HepG2 (cell line): ENCODE data around the gene CHMP2B. TPM values are rescaled to one million over a fixed set of nuclear protein-coding genes. Genes with fewer than 3 reads are reported as not detected.
A peak's percentile ranks its signal among the peaks of the same experiment; 100 is the strongest.

Experiments
- ATF7 ChIP-seq, 2 experiments: fragments of 450-650 bp in 1 of 2; sonication (generic) in 1 of 2; formaldehyde crosslinking in 1 of 2; IDR thresholded peaks; 2 replicates each; pipeline versions ENCODE4 v1.4.0 to v1.6.1; 2016 to 2020; ENCODE audit warnings: antibody characterized with exemption in 1 of 2, mild to moderate bottlenecking in 1 of 2, missing genetic modification reagents in 1 of 2
- CBX2 ChIP-seq, 2 experiments: fragments of 200-600 bp in 1 of 2; sonication (generic); formaldehyde crosslinking in 1 of 2; IDR thresholded peaks; 2 replicates each; pipeline versions ENCODE4 v1.7.0 to v1.8.1; 2018 to 2022; ENCODE audit warnings: low read depth in 2 of 2, low read length in 1 of 2, mild to moderate bottlenecking in 1 of 2, missing genetic modification reagents in 1 of 2
- RBM22 ChIP-seq: fragments of 200-400 bp; formaldehyde crosslinking; optimal IDR thresholded peaks from 2 replicates; pipeline ENCODE3; 2017; ENCODE audit warnings: mild to moderate bottlenecking, low read length, moderate library complexity
- SP140L ChIP-seq: sonication (generic); formaldehyde crosslinking; IDR thresholded peaks from 2 replicates; pipeline ENCODE4 v1.4.0; 2020; ENCODE audit warnings: missing genetic modification reagents, borderline replicate concordance
- STAG1 ChIP-seq: sonication (generic); formaldehyde crosslinking; IDR thresholded peaks from 2 replicates; pipeline ENCODE4 v1.4.0; 2020; ENCODE audit warnings: missing genetic modification reagents
- TAF1 ChIP-seq: sonication (generic); formaldehyde crosslinking; IDR thresholded peaks from 2 replicates; pipeline ENCODE4 v1.4.0; 2020; ENCODE audit warnings: missing genetic modification reagents
- THYN1 ChIP-seq: sonication (generic); formaldehyde crosslinking; IDR thresholded peaks from 2 replicates; pipeline ENCODE4 v1.8.1; 2023; ENCODE audit warnings: low read depth, mild to moderate bottlenecking, moderate library complexity, missing genetic modification reagents, borderline replicate concordance
- ZBTB7A ChIP-seq: sonication (generic); formaldehyde crosslinking; IDR thresholded peaks from 2 replicates; pipeline ENCODE4 v1.8.0; 2022; ENCODE audit warnings: mild to moderate bottlenecking, missing genetic modification reagents
- ZNF3 ChIP-seq: IDR thresholded peaks from 2 replicates; pipeline ENCODE4 v1.7.0; 2017; ENCODE audit warnings: inconsistent platforms
- ZNF563 ChIP-seq: sonication (generic); formaldehyde crosslinking; IDR thresholded peaks from 2 replicates; pipeline ENCODE4 v1.8.0; 2022; ENCODE audit warnings: mild to moderate bottlenecking, moderate library complexity, missing genetic modification reagents
- ZNF564 ChIP-seq: sonication (generic); formaldehyde crosslinking; IDR thresholded peaks from 2 replicates; pipeline ENCODE4 v1.8.1; 2023; ENCODE audit warnings: mild to moderate bottlenecking, missing genetic modification reagents
- ZNF891 ChIP-seq: sonication (generic); formaldehyde crosslinking; IDR thresholded peaks from 2 replicates; pipeline ENCODE4 v1.5.0; 2020; ENCODE audit warnings: mild to moderate bottlenecking, missing genetic modification reagents
- polyA plus RNA-seq, 8 experiments: library from polyadenylated mRNA; depleted of rRNA in 3 of 8; stranded (reverse) in 7 of 8; unstranded in 1 of 8; fragments of >200 nt; fragmentation: Illumina TruSeq in 4 of 8; extraction: Trizol in 4 of 8; gene quantifications; 2 replicates each; pipeline versions ENCODE4 v1.2.1 to v1.2.3, GENCODE V29; 2011 to 2016; ENCODE audit warnings: low read depth in 4 of 8, missing spikeins in 1 of 8, mixed read lengths in 1 of 8; ENCODE audit not compliant: insufficient read depth in 1 of 8
- total RNA-seq, 5 experiments: library from RNA; depleted of rRNA; stranded (reverse); fragments of >200 nt; fragmentation: Illumina TruSeq; extraction: Trizol; gene quantifications; 2 replicates each; pipeline ENCODE4 v1.2.3, GENCODE V29; 2016; ENCODE audit warnings: low read depth in 1 of 5
- TF ChIP-seq, protein P1 (sequence below): sonication (generic); formaldehyde crosslinking; IDR thresholded peaks from 2 replicates; pipeline ENCODE4 v1.8.0; 2023; ENCODE audit warnings: mild to moderate bottlenecking, missing genetic modification reagents
- TF ChIP-seq, protein P2 (sequence below): sonication (generic); formaldehyde crosslinking; IDR thresholded peaks from 2 replicates; pipeline ENCODE4 v1.5.0; 2020; ENCODE audit warnings: mild to moderate bottlenecking, missing genetic modification reagents
- TF ChIP-seq, protein P3 (sequence below): sonication (generic); formaldehyde crosslinking; IDR thresholded peaks from 2 replicates; pipeline ENCODE4 v1.5.0; 2020; ENCODE audit warnings: missing genetic modification reagents
- TF ChIP-seq, protein P4 (sequence below): sonication (generic); formaldehyde crosslinking; IDR thresholded peaks from 2 replicates; pipeline ENCODE4 v1.4.0; 2020; ENCODE audit warnings: missing genetic modification reagents, low read depth, mild to moderate bottlenecking, borderline replicate concordance
- TF ChIP-seq, protein P5 (sequence below): sonication (generic); formaldehyde crosslinking; IDR thresholded peaks from 2 replicates; pipeline ENCODE4 v1.4.0; 2020; ENCODE audit warnings: missing genetic modification reagents

Gene CHMP2B
- total and polyA plus RNA-seq, 2 of the 13 experiments (the other 11 are each of a cell fraction or from before 2014, with no cell fraction given), result 6.9 to 33.5 TPM

DNA sequence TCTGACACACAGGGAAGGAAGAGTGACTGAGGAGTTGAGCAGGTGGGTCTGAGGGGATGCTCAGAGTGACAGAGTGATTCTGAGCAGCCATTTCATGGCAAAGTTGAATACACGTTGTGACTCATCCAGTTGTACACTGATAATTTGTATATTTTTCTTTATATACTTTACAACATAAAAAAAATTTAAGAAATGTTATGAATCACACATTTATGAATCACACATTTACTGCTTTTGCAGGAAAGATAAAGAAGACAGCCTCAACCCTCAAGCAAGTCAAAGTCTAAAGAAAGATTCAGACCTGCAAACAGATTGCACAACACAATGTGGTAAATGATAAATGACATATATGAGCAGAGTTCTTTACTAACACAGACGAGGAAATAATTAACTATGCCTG is 21.0 kb upstream of the CHMP2B start (continued):
- TF ChIP-seq, protein P1, sequence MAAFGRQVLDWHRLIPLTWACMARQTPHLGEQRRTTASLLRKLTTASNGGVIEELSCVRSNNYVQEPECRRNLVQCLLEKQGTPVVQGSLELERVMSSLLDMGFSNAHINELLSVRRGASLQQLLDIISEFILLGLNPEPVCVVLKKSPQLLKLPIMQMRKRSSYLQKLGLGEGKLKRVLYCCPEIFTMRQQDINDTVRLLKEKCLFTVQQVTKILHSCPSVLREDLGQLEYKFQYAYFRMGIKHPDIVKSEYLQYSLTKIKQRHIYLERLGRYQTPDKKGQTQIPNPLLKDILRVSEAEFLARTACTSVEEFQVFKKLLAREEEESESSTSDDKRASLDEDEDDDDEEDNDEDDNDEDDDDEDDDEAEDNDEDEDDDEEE (CRISPR knock-in tag), result no peak
- TF ChIP-seq CBX2 (IDR thresholded peaks at IDR 0.05; ENCODE audit: low read depth, low read length) (no peak), CBX2 (CRISPR knock-in tag; IDR thresholded peaks at IDR 0.05; ENCODE audit: low read depth) (no peak), ZBTB7A (CRISPR knock-in tag) (no peak), THYN1 (no peak), RBM22 (no peak), ZNF564 (no peak), STAG1 (CRISPR knock-in tag) (no peak), ATF7 (IDR thresholded peaks at IDR 0.05) (no peak), ATF7 (CRISPR knock-in tag; IDR thresholded peaks at IDR 0.05) (no peak), TAF1 (CRISPR knock-in tag) (no peak), ZNF563 (CRISPR knock-in tag) (no peak), ZNF891 (CRISPR knock-in tag) (no peak), SP140L (0 out of 2 replicates have a peak, but pooled peaks have one; percentile 43), ZNF3 (CRISPR knock-in tag) (no peak)
- TF ChIP-seq, protein P2, sequence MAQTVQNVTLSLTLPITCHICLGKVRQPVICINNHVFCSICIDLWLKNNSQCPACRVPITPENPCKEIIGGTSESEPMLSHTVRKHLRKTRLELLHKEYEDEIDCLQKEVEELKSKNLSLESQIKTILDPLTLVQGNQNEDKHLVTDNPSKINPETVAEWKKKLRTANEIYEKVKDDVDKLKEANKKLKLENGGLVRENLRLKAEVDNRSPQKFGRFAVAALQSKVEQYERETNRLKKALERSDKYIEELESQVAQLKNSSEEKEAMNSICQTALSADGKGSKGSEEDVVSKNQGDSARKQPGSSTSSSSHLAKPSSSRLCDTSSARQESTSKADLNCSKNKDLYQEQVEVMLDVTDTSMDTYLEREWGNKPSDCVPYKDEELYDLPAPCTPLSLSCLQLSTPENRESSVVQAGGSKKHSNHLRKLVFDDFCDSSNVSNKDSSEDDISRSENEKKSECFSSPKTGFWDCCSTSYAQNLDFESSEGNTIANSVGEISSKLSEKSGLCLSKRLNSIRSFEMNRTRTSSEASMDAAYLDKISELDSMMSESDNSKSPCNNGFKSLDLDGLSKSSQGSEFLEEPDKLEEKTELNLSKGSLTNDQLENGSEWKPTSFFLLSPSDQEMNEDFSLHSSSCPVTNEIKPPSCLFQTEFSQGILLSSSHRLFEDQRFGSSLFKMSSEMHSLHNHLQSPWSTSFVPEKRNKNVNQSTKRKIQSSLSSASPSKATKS (CRISPR knock-in tag), result no peak
- TF ChIP-seq, protein P3, sequence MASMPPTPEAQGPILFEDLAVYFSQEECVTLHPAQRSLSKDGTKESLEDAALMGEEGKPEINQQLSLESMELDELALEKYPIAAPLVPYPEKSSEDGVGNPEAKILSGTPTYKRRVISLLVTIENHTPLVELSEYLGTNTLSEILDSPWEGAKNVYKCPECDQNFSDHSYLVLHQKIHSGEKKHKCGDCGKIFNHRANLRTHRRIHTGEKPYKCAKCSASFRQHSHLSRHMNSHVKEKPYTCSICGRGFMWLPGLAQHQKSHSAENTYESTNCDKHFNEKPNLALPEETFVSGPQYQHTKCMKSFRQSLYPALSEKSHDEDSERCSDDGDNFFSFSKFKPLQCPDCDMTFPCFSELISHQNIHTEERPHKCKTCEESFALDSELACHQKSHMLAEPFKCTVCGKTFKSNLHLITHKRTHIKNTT (CRISPR knock-in tag), result no peak
- TF ChIP-seq, protein P4, sequence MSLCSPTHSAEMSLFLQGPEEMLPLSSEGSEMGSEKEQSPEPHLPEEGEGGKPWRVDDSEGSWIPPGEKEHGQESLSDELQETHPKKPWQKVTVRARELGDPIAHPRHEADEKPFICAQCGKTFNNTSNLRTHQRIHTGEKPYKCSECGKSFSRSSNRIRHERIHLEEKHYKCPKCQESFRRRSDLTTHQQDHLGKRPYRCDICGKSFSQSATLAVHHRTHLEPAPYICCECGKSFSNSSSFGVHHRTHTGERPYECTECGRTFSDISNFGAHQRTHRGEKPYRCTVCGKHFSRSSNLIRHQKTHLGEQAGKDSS (CRISPR knock-in tag), result no peak
- TF ChIP-seq, protein P5, sequence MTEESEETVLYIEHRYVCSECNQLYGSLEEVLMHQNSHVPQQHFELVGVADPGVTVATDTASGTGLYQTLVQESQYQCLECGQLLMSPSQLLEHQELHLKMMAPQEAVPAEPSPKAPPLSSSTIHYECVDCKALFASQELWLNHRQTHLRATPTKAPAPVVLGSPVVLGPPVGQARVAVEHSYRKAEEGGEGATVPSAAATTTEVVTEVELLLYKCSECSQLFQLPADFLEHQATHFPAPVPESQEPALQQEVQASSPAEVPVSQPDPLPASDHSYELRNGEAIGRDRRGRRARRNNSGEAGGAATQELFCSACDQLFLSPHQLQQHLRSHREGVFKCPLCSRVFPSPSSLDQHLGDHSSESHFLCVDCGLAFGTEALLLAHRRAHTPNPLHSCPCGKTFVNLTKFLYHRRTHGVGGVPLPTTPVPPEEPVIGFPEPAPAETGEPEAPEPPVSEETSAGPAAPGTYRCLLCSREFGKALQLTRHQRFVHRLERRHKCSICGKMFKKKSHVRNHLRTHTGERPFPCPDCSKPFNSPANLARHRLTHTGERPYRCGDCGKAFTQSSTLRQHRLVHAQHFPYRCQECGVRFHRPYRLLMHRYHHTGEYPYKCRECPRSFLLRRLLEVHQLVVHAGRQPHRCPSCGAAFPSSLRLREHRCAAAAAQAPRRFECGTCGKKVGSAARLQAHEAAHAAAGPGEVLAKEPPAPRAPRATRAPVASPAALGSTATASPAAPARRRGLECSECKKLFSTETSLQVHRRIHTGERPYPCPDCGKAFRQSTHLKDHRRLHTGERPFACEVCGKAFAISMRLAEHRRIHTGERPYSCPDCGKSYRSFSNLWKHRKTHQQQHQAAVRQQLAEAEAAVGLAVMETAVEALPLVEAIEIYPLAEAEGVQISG, result no peak
